ENCODE data around the gene FARP1. TPM values are rescaled to one million over a fixed set of nuclear protein-coding genes. Genes with fewer than 3 reads are reported as not detected.
"Not testable (repeated sequence)": the region's sequence is repeated elsewhere in the genome, so short reads cannot be mapped to it uniquely, and the experiment has no call there.

Gene FARP1
- total RNA-seq, 1 donor from 2014 or later: 86.7 TPM

- DNase-seq: no peak
Observed at GRCh38 chr13:98226496-98226895, 83.6 kb downstream of the FARP1 start.

GRCh38 chr13:98228661-98229341 lies 85.9 kb downstream of the FARP1 start:
- no peak for DNase-seq

GRCh38 chr13:98230762-98231161 lies 87.9 kb downstream of the FARP1 start:
- not testable (repeated sequence) for DNase-seq

GRCh38 chr13:98232456-98232855 lies 89.6 kb downstream of the FARP1 start:
- DNase-seq: no peak

GRCh38 chr13:98233127-98233526 lies 90.2 kb downstream of the FARP1 start:
- no peak for DNase-seq

- DNase-seq: no peak
Observed at GRCh38 chr13:98234348-98234747, 91.5 kb downstream of the FARP1 start.

GRCh38 chr13:98236197-98236596 lies 93.3 kb downstream of the FARP1 start:
- DNase-seq: no peak

GRCh38 chr13:98237331-98237730 lies 94.4 kb downstream of the FARP1 start:
- no peak for DNase-seq

- no peak for DNase-seq
Observed at GRCh38 chr13:98239162-98240076, 96.5 kb downstream of the FARP1 start.

GRCh38 chr13:98240135-98240534 lies 97.2 kb downstream of the FARP1 start:
- no peak for DNase-seq

- DNase-seq: no peak
Observed at GRCh38 chr13:98240974-98241373, 98.1 kb downstream of the FARP1 start.

- no peak for DNase-seq
Observed at GRCh38 chr13:98241976-98242375, 99.1 kb downstream of the FARP1 start.

- no peak for DNase-seq
Observed at GRCh38 chr13:98242403-98242802, 99.5 kb downstream of the FARP1 start.

GRCh38 chr13:98243929-98244272 lies 101.0 kb downstream of the FARP1 start:
- DNase-seq: no peak

- DNase-seq: no peak
Observed at GRCh38 chr13:98246538-98247172, 103.8 kb downstream of the FARP1 start.

- no peak for DNase-seq
Observed at GRCh38 chr13:98251708-98252107, 108.8 kb downstream of the FARP1 start.

GRCh38 chr13:98252931-98253470 lies 110.1 kb downstream of the FARP1 start:
- no peak for DNase-seq

GRCh38 chr13:98253526-98253925 lies 110.6 kb downstream of the FARP1 start:
- no peak for DNase-seq

GRCh38 chr13:98254513-98254912 lies 111.6 kb downstream of the FARP1 start:
- DNase-seq: no peak

- DNase-seq: no peak
Observed at GRCh38 chr13:98258226-98258625, 115.3 kb downstream of the FARP1 start.

GRCh38 chr13:98260357-98261164 lies 117.7 kb downstream of the FARP1 start:
- DNase-seq: no peak

GRCh38 chr13:98261165-98261702 lies 118.3 kb downstream of the FARP1 start:
- DNase-seq: no peak

All from occipital lobe (tissue), 2 donors.